Activated CD4-positive, CD25-positive, alpha-beta regulatory T cell treated with anti-CD3 and anti-CD28 coated beads, Interleukin-2, amount 50 U/mL, for 24 hours (primary cell): Measurements from ENCODE around the gene TLK1.
"Not testable (repeated sequence)": the region's sequence is repeated elsewhere in the genome, so short reads cannot be mapped to it uniquely, and the experiment has no call there.

Experiments used
- ATAC-seq, 2 donors: fragments of 150-1000 bp; cut with Tn5 transposase; one replicate each; pipeline ENCODE4 v1.10.0; 2021; ENCODE audit warnings: mild to moderate bottlenecking in 1 of 2, moderate library complexity in 1 of 2

The TLK1 gene

GRCh38 chr2:171169333-171169732, 8.6 kb upstream of the TLK1 start:
- no peak for ATAC-seq

GRCh38 chr2:171167352-171167997, 6.8 kb upstream of the TLK1 start:
- no peak for ATAC-seq

GRCh38 chr2:171166328-171166983, 5.8 kb upstream of the TLK1 start:
- no peak for ATAC-seq

- no peak for ATAC-seq
Measured at GRCh38 chr2:171165967-171166327, 5.3 kb upstream of the TLK1 start.

GRCh38 chr2:171163261-171163660, 2.6 kb upstream of the TLK1 start:
- ATAC-seq: peak in 1 of 2 donors; percentile 5

GRCh38 chr2:171162522-171163197, 2.0 kb upstream of the TLK1 start:
- ATAC-seq: not testable (repeated sequence)

- peak; percentile 39 to 40 for ATAC-seq
Measured at GRCh38 chr2:171160956-171161740, 455 bp upstream of the TLK1 start.

- ATAC-seq: peak; percentile 12 to 29
Measured at GRCh38 chr2:171159372-171160118, 1.1 kb downstream of the TLK1 start.

- ATAC-seq: no peak
Measured at GRCh38 chr2:171158790-171159371, 1.8 kb downstream of the TLK1 start.

- no peak for ATAC-seq
Measured at GRCh38 chr2:171158036-171158789, 2.5 kb downstream of the TLK1 start.

GRCh38 chr2:171157109-171157500, 3.6 kb downstream of the TLK1 start:
- ATAC-seq: no peak

- no peak for ATAC-seq
Measured at GRCh38 chr2:171154348-171154747, 6.3 kb downstream of the TLK1 start.

GRCh38 chr2:171150694-171151285, 9.9 kb downstream of the TLK1 start:
- ATAC-seq: peak in 1 of 2 donors; percentile 34

- ATAC-seq: peak in 1 of 2 donors; percentile 28
Measured at GRCh38 chr2:171149986-171150693, 10.6 kb downstream of the TLK1 start.

GRCh38 chr2:171149171-171149938, 11.3 kb downstream of the TLK1 start:
- ATAC-seq: no peak

- ATAC-seq: no peak
Measured at GRCh38 chr2:171147081-171147480, 13.6 kb downstream of the TLK1 start.

- no peak for ATAC-seq
Measured at GRCh38 chr2:171146633-171147032, 14.1 kb downstream of the TLK1 start.

GRCh38 chr2:171146071-171146470, 14.6 kb downstream of the TLK1 start:
- no peak for ATAC-seq

- no peak for ATAC-seq
Measured at GRCh38 chr2:171143670-171144062, 17.0 kb downstream of the TLK1 start.
